Mesenchymal stem cell (in vitro differentiated cells and primary cell): Measurements from ENCODE around the gene DNAJC8.

Source experiments
- DNase-seq: peaks from one replicate; pipeline ENCODE4 v3.0.0-alpha.2; 2013
- H2AFZ ChIP-seq: one replicate; pipeline ENCODE4 v1.6.1; 2013; ENCODE audit warnings: low read depth, mild to moderate bottlenecking, control low read depth, inconsistent platforms, low read length, moderate library complexity
- H2AK5ac ChIP-seq: 2 replicates; pipeline ENCODE4 v1.6.1; 2013; ENCODE audit warnings: low read length, moderate library complexity, mild to moderate bottlenecking, inconsistent platforms; ENCODE audit not compliant: severe bottlenecking
- H2BK120ac ChIP-seq: one replicate; pipeline ENCODE4 v1.6.1; 2013; ENCODE audit warnings: low read depth, mild to moderate bottlenecking, inconsistent platforms, low read length, moderate library complexity
- H2BK12ac ChIP-seq, 2 experiments: one replicate each; pipeline ENCODE4 v1.6.1; 2013; ENCODE audit warnings: inconsistent platforms in 2 of 2, low read length in 2 of 2, mild to moderate bottlenecking in 2 of 2, moderate library complexity in 2 of 2, control low read depth in 1 of 2
- H2BK15ac ChIP-seq: one replicate; pipeline ENCODE4 v1.6.1; 2013; ENCODE audit warnings: mild to moderate bottlenecking, low read depth, inconsistent platforms; ENCODE audit not compliant: poor library complexity, severe bottlenecking
- H2BK5ac ChIP-seq: 2 replicates; pipeline ENCODE4 v1.6.1; 2013; ENCODE audit warnings: low read depth, mild to moderate bottlenecking, low read length, control low read depth, inconsistent platforms; ENCODE audit not compliant: poor library complexity, severe bottlenecking
- H3K14ac ChIP-seq, 2 experiments: one replicate each; pipeline ENCODE4 v1.6.1; 2013; ENCODE audit warnings: inconsistent platforms in 2 of 2, low read length in 2 of 2, control low read depth in 1 of 2, mild to moderate bottlenecking in 1 of 2, moderate library complexity in 1 of 2
- H3K18ac ChIP-seq, 2 experiments: one replicate each; pipeline ENCODE4 v1.6.1; 2013; ENCODE audit warnings: inconsistent platforms in 2 of 2, low read length in 2 of 2, control low read depth in 1 of 2, low read depth in 1 of 2, mild to moderate bottlenecking in 1 of 2
- H3K23ac ChIP-seq, 2 experiments: one replicate each; pipeline ENCODE4 v1.6.1; 2013; ENCODE audit warnings: inconsistent platforms in 2 of 2, low read length in 2 of 2, mild to moderate bottlenecking in 2 of 2, moderate library complexity in 2 of 2, control low read depth in 1 of 2
- H3K27ac ChIP-seq: 2 replicates; pipeline ENCODE4 v1.5.1; 2013; ENCODE audit warnings: mild to moderate bottlenecking, moderate library complexity, low read length, control low read depth, inconsistent platforms; ENCODE audit not compliant: poor library complexity, severe bottlenecking
- H3K27me3 ChIP-seq, 2 experiments: 2 replicates each; pipeline versions ENCODE4 v1.6.1 to v1.7.0; 2013; ENCODE audit warnings: low read length in 2 of 2, mild to moderate bottlenecking in 2 of 2, moderate library complexity in 2 of 2, control low read depth in 1 of 2, inconsistent platforms in 1 of 2; ENCODE audit not compliant: control insufficient read depth in 1 of 2, insufficient read depth in 1 of 2
- H3K36me3 ChIP-seq, 2 experiments: 2 replicates each; pipeline versions ENCODE4 v1.6.1 to v1.7.0; 2013; ENCODE audit warnings: low read length in 2 of 2, control low read depth in 1 of 2, inconsistent platforms in 1 of 2, low read depth in 1 of 2, mild to moderate bottlenecking in 1 of 2; ENCODE audit not compliant: insufficient read depth in 2 of 2, control insufficient read depth in 1 of 2
- H3K4ac ChIP-seq, 2 experiments: one replicate each; pipeline ENCODE4 v1.6.1; 2013; ENCODE audit warnings: inconsistent platforms in 2 of 2, low read length in 2 of 2, mild to moderate bottlenecking in 2 of 2, moderate library complexity in 2 of 2, control low read depth in 1 of 2, low read depth in 1 of 2
- H3K4me1 ChIP-seq: 2 replicates; pipeline ENCODE4 v1.6.1; 2013; ENCODE audit warnings: low read depth, low read length, control low read depth; ENCODE audit not compliant: control insufficient read depth, insufficient read depth
- H3K4me2 ChIP-seq: 2 replicates; pipeline ENCODE4 v1.6.1; 2013; ENCODE audit warnings: low read length, mild to moderate bottlenecking, inconsistent platforms; ENCODE audit not compliant: poor library complexity, severe bottlenecking
- H3K4me3 ChIP-seq, 2 experiments: 2 replicates each; pipeline versions ENCODE4 v1.5.1 to v1.7.0; 2013; ENCODE audit warnings: low read length in 2 of 2, mild to moderate bottlenecking in 2 of 2, control low read depth in 1 of 2, low read depth in 1 of 2; ENCODE audit not compliant: insufficient read depth in 1 of 2
- H3K79me1 ChIP-seq: replicated peaks from 2 replicates; pipeline ENCODE4 v1.6.1; 2013; ENCODE audit warnings: mild to moderate bottlenecking, control low read depth, low read length, inconsistent platforms; ENCODE audit not compliant: poor library complexity, severe bottlenecking
- H3K9ac ChIP-seq: 2 replicates; pipeline ENCODE4 v1.7.0; 2013; ENCODE audit warnings: mild to moderate bottlenecking, low read length, moderate library complexity
- H3K9me3 ChIP-seq: 2 replicates; pipeline ENCODE4 v1.7.0; 2013; ENCODE audit warnings: mild to moderate bottlenecking, low read length; ENCODE audit not compliant: control insufficient read depth
- H4K8ac ChIP-seq: one replicate; pipeline ENCODE4 v1.6.1; 2013; ENCODE audit warnings: inconsistent platforms, mild to moderate bottlenecking, low read length, moderate library complexity
- H4K91ac ChIP-seq: one replicate; pipeline ENCODE4 v1.6.1; 2013; ENCODE audit warnings: mild to moderate bottlenecking, low read length, inconsistent platforms
- WGBS: methylation state at CpG from one replicate; pipeline ENCODE4 v1.1.7; 2013; ENCODE audit warnings: mixed read lengths; 5-methylcytosine and 5-hydroxymethylcytosine counted together

DNAJC8 gene

DNA sequence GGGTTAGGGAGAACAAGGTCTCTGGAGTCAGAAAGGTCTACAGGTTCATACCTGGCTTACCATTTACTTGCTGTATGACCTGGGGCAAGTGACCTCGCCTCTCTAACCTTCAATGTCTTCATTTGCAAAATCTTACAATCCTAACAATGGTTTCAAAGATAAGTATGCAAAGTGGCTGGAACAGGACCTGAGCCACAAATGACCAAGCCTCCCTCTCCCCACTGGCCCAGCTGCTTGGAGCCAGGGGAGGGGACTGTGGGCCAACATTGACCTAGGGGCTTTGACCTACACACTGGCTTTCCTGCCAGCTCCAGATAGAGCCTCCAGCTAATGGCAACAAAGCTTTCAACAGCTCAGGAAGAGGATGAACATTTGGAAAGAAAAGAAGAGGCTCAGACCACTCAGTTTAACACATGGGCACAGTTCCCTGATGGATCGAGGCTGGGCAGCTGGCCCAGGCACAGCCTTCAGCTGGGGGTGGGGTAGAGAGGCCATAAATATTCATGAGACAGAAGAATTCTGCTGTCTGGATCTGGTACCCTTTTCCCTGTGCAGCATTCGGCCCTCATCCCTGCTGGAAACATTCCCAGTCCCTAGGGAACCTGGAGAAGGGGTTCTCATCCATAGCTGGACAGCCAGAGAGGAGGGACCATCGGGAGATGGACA is 69.2 kb downstream of the DNAJC8 start:
- Histone ChIP-seq H3K14ac (no peak overlapping the region), H3K18ac (peak overlapping the region in 1 of 2 experiments; percentile 18), H2BK5ac (no peak overlapping the region), H3K4ac (no peak overlapping the region), H3K4me2 (no peak overlapping the region), H3K79me1 (no peaks in the 10 kb centered on the region), H2BK12ac (no peak overlapping the region), H2AK5ac (no peak overlapping the region), H3K9ac (no peak overlapping the region), H4K8ac (no peak overlapping the region), H3K4me3 (no peak overlapping the region), H4K91ac (no peak overlapping the region), H2BK15ac (no peak overlapping the region), H2AFZ (no peak overlapping the region), H2BK120ac (no peak overlapping the region), H3K23ac (no peak overlapping the region), H3K27ac (no peak overlapping the region), H3K27me3 (no peaks in the 10 kb centered on the region), H3K9me3 (no peaks in the 10 kb centered on the region), H3K36me3 (no peaks in the 10 kb centered on the region), H3K4me1 (no peaks in the 10 kb centered on the region)
- no peak for DNase-seq
- 70% methylated on average over 4 of the region's 4 CpGs for WGBS

DNA sequence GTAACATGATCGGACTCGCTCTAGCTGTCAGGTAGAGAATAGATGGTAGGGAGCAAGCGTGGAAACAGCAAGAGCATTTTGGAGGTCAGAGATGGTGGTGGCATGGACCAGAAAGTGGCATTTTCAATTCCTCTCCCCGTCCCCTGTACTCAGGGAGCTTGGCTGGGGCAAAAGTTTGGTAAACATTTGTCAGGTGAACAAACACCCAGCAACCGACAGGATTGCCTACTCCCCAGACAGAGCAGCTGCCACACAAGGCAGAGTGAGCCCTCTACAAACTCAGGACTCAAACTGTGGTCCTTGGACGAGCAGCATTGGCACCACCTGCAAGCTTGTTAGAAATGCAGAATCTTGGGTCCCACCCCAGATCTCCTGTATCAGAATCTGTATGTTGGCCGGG is 70.7 kb downstream of the DNAJC8 start:
- H3K27ac ChIP-seq = no peak overlapping the region
- H4K91ac ChIP-seq = no peak overlapping the region
- H3K18ac ChIP-seq = no peak overlapping the region
- H3K9me3 ChIP-seq = no peaks in the 10 kb centered on the region
- no peak overlapping the region for H2BK120ac ChIP-seq
- H3K9ac ChIP-seq = no peak overlapping the region
- H3K4me3 ChIP-seq = no peak overlapping the region
- no peak for DNase-seq
- H3K23ac ChIP-seq = no peak overlapping the region
- H3K4me2 ChIP-seq = no peak overlapping the region
- H3K4me1 ChIP-seq = no peaks in the 10 kb centered on the region
- no peak overlapping the region for H2AFZ ChIP-seq
- no peak overlapping the region for H3K4ac ChIP-seq
- H4K8ac ChIP-seq = no peak overlapping the region
- 85% methylated on average over 7 of the region's 7 CpGs for whole genome bisulfite sequencing
- no peaks in the 10 kb centered on the region for H3K36me3 ChIP-seq
- peak overlapping the region in 1 of 2 experiments; percentile 24 for H2BK12ac ChIP-seq
- no peak overlapping the region for H2BK5ac ChIP-seq
- no peak overlapping the region for H2AK5ac ChIP-seq
- H3K79me1 ChIP-seq = no peaks in the 10 kb centered on the region
- H2BK15ac ChIP-seq = no peak overlapping the region
- H3K14ac ChIP-seq = peak overlapping the region in 1 of 2 experiments; percentile 46
- no peaks in the 10 kb centered on the region for H3K27me3 ChIP-seq

DNA sequence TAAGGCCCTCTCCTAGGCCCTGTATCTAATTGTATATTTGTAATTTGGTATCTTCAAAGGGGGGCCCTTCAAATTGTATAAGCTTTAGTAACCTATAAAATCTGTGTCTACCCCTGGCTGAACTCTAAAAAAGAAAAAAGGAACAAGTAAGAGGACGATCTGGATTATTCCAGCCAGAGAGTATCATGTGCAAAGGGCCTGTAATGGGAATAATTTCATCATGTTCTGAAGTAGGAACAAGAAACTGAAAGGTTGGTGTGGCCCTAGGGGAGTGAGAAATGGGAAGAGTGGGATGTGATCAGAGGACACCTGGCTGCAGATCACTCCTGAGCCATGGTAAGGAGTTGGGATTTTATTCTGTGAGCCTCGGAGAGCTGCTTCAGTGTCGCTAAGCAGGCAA is 71.1 kb downstream of the DNAJC8 start:
- 93% methylated on average over 3 of the region's 3 CpGs for WGBS
- Histone ChIP-seq H3K4me1 (no peaks in the 10 kb centered on the region), H3K9me3 (no peaks in the 10 kb centered on the region), H2BK12ac (peak overlapping the region in 1 of 2 experiments; percentile 24), H3K9ac (no peak overlapping the region), H2BK120ac (no peak overlapping the region), H3K79me1 (no peaks in the 10 kb centered on the region), H4K8ac (no peak overlapping the region), H3K23ac (no peak overlapping the region), H2AK5ac (no peak overlapping the region), H3K18ac (no peak overlapping the region), H4K91ac (no peak overlapping the region), H3K4ac (no peak overlapping the region), H3K14ac (no peak overlapping the region), H3K36me3 (no peaks in the 10 kb centered on the region), H3K27me3 (no peaks in the 10 kb centered on the region), H2BK5ac (no peak overlapping the region), H2AFZ (no peak overlapping the region), H2BK15ac (no peak overlapping the region), H3K4me3 (no peak overlapping the region), H3K27ac (no peak overlapping the region), H3K4me2 (no peak overlapping the region)
- DNase-seq = no peak

DNA sequence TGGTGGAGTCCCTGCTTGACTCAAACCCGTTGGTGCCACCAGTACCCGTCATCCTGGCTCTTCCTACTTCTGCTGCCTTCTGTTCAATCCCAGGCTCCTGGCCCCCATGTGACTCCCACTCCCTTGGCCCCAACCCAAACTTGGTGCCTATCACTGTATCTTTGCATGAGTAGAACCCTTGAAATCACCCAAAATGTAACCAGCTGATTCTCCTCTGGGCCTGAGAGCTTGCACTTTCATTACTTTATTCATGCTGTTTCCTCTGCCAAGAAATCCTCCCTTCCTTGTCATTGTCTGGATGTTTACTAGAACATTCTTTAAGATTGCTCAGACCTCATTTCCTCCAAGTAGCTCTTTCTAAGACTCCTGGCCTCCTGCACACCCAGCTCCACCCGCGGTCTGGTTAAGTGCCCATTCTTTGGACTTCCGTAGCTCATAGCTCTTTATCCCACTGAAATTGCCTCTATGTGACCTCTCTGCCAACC is 72.0 kb downstream of the DNAJC8 start:
- WGBS = 87% methylated on average over 5 of the region's 5 CpGs
- H2BK120ac ChIP-seq = peak overlapping the region; percentile 67
- no peak overlapping the region for H3K9ac ChIP-seq
- peak overlapping the region in 1 of 2 experiments; percentile 17 for H3K4ac ChIP-seq
- H2AK5ac ChIP-seq = no peak overlapping the region
- H3K4me3 ChIP-seq = no peak overlapping the region
- no peak overlapping the region for H2BK5ac ChIP-seq
- peak overlapping the region in 1 of 2 experiments; percentile 65 for H3K18ac ChIP-seq
- peak overlapping the region; percentile 83 for H4K8ac ChIP-seq
- H3K27me3 ChIP-seq = no peaks in the 10 kb centered on the region
- H4K91ac ChIP-seq = peak overlapping the region; percentile 76
- no peak overlapping the region for H3K4me2 ChIP-seq
- H3K23ac ChIP-seq = no peak overlapping the region
- no peak overlapping the region for H2AFZ ChIP-seq
- no peaks in the 10 kb centered on the region for H3K36me3 ChIP-seq
- peak overlapping the region in 1 of 2 experiments; percentile 59 for H2BK12ac ChIP-seq
- peak overlapping the region in 1 of 2 experiments; percentile 45 for H3K14ac ChIP-seq
- peaks cover 1% of the 10 kb centered on the region for H3K4me1 ChIP-seq
- no peaks in the 10 kb centered on the region for H3K79me1 ChIP-seq
- DNase-seq = peak; percentile 70
- peak overlapping the region; percentile 46 for H2BK15ac ChIP-seq
- H3K27ac ChIP-seq = no peak overlapping the region
- H3K9me3 ChIP-seq = no peaks in the 10 kb centered on the region
